ENCODE measurements around the gene HOXC5. TPM values are rescaled to one million over a fixed set of nuclear protein-coding genes. Genes with fewer than 3 reads are reported as not detected.

Gene HOXC5
- total RNA-seq, 2 experiments from 2014 or later, result not detected

GRCh38 chr12:53984901-53985691, 47.8 kb upstream of the HOXC5 start, which contains the start of gene HOXC10:
HOXC10 (plus strand) TSS chr12:53985146; CDS start chr12:53985260, 114 bp downstream.
- intact Hi-C loops (cut with DNase I, micrococcal nuclease), result loop anchor here (1.0 to 5.0 kb wide), 3 partner anchors 33 to 216 kb away; partner anchors contain the start of gene HOXC12 (in 1 of the 2)
- peak; percentile 62 for ATAC-seq (ENCODE audit: poor library complexity)
- ChIA-PET CTCF (interaction anchor here (0.7 to 2.9 kb wide), 8 partner anchors 13 to 275 kb away, joined by 3 to 11 read pairs (median 4); no protein-coding TSS in a partner anchor), POLR2A (no interaction called here)
- Histone ChIP-seq H3K27ac (ENCODE audit: low read depth in 1 of 2, low read length in 2 of 2) (no peak within 1 kb of the TSS), H3K4me1 (ENCODE audit: insufficient read depth, low read length) (peaks cover 45% of the 10 kb centered on the region), H3K27me3 (ENCODE audit: control insufficient read depth in 1 of 2, insufficient read depth in 2 of 2, low read length in 2 of 2) (peaks cover 89 to 98% of the 10 kb centered on the region in 2 experiments), H3K4me3 (ENCODE audit: low read length) (peak within 1 kb of the TSS; percentile 4), H3K9me3 (ENCODE audit: control insufficient read depth in 1 of 2, insufficient read depth in 1 of 2, low read length in 2 of 2) (peaks cover 11 to 45% of the 10 kb centered on the region in 2 experiments), H3K36me3 (ENCODE audit: insufficient read depth, low read length) (no peaks in the 10 kb centered on the region)
- peaks cover 28% of the 10 kb centered on the region for H3K4me1 Mint-ChIP-seq (ENCODE audit: low read depth)
- DNase-seq, result peak in 13 of 14 experiments; percentile 33 to 84 (median 64)
- H3K27me3 Mint-ChIP-seq, result peaks cover 95% of the 10 kb centered on the region
- no peaks in the 10 kb centered on the region for H3K9me3 Mint-ChIP-seq
- H3K4me3 Mint-ChIP-seq, result peak within 1 kb of the TSS; percentile 82
- H3K27ac Mint-ChIP-seq, result peak within 1 kb of the TSS; percentile 47
- H3K36me3 Mint-ChIP-seq (ENCODE audit: low read depth), result no peaks in the 10 kb centered on the region
- no peak for TF ChIP-seq CTCF (IDR thresholded peaks at IDR 0.05)

GRCh38 chr12:53985692-53985993, 47.2 kb upstream of the HOXC5 start:
- Mint-ChIP-seq H3K27ac (no peak overlapping the region), H3K27me3 (peaks cover 95% of the 10 kb centered on the region), H3K9me3 (no peaks in the 10 kb centered on the region), H3K4me3 (peak overlapping the region; percentile 82), H3K36me3 (ENCODE audit: low read depth) (no peaks in the 10 kb centered on the region), H3K4me1 (ENCODE audit: low read depth) (peaks cover 32% of the 10 kb centered on the region)
- TF ChIP-seq CTCF (IDR thresholded peaks at IDR 0.05), result no peak
- H3K4me1 ChIP-seq (ENCODE audit: insufficient read depth, low read length), result peaks cover 48% of the 10 kb centered on the region
- H3K27me3 ChIP-seq (ENCODE audit: control insufficient read depth in 1 of 2, insufficient read depth in 2 of 2, low read length in 2 of 2), result peaks cover 92 to 98% of the 10 kb centered on the region in 2 experiments
- ChIA-PET CTCF (interaction anchor here (0.7 to 2.9 kb wide), 7 partner anchors 12 to 274 kb away, joined by 3 to 11 read pairs (median 4); no protein-coding TSS in a partner anchor), POLR2A (interaction anchor here (0.9 kb wide), 1 partner anchor 10 kb away, joined by 3 read pairs; no protein-coding TSS in a partner anchor)
- peaks cover 11 to 48% of the 10 kb centered on the region in 2 experiments for H3K9me3 ChIP-seq (ENCODE audit: control insufficient read depth in 1 of 2, insufficient read depth in 1 of 2, low read length in 2 of 2)
- H3K36me3 ChIP-seq (ENCODE audit: insufficient read depth, low read length), result no peaks in the 10 kb centered on the region
- DNase-seq, result no peak
- no peak overlapping the region for H3K27ac ChIP-seq (ENCODE audit: low read depth in 1 of 2, low read length in 2 of 2)
- intact Hi-C loops (cut with DNase I, micrococcal nuclease), result loop anchor here (1.0 to 5.0 kb wide), 3 partner anchors 33 to 216 kb away; partner anchors contain the start of gene HOXC12 (in 1 of the 2)
- peak overlapping the region; percentile 4 for H3K4me3 ChIP-seq (ENCODE audit: low read length)
- no peak for ATAC-seq (ENCODE audit: poor library complexity)

GRCh38 chr12:53985994-53986685, 46.7 kb upstream of the HOXC5 start:
- ATAC-seq (ENCODE audit: poor library complexity), result peak; percentile 36
- Histone ChIP-seq H3K4me3 (ENCODE audit: low read length) (peak overlapping the region; percentile 4), H3K27ac (ENCODE audit: low read depth in 1 of 2, low read length in 2 of 2) (no peak overlapping the region), H3K27me3 (ENCODE audit: control insufficient read depth in 1 of 2, insufficient read depth in 2 of 2, low read length in 2 of 2) (peaks cover 92 to 98% of the 10 kb centered on the region in 2 experiments), H3K9me3 (ENCODE audit: control insufficient read depth in 1 of 2, insufficient read depth in 1 of 2, low read length in 2 of 2) (peaks cover 11 to 53% of the 10 kb centered on the region in 2 experiments), H3K4me1 (ENCODE audit: insufficient read depth, low read length) (peaks cover 47% of the 10 kb centered on the region), H3K36me3 (ENCODE audit: insufficient read depth, low read length) (no peaks in the 10 kb centered on the region)
- ChIA-PET POLR2A (interaction anchor here (0.9 kb wide), 1 partner anchor 10 kb away, joined by 3 read pairs; no protein-coding TSS in a partner anchor), CTCF (interaction anchor here (0.9 to 2.9 kb wide), 6 partner anchors 12 to 221 kb away, joined by 3 to 11 read pairs (median 4); no protein-coding TSS in a partner anchor)
- H3K36me3 Mint-ChIP-seq (ENCODE audit: low read depth), result no peaks in the 10 kb centered on the region
- H3K9me3 Mint-ChIP-seq, result no peaks in the 10 kb centered on the region
- intact Hi-C loops (cut with DNase I, micrococcal nuclease), result loop anchor here (1.0 to 5.0 kb wide), 3 partner anchors 34 to 215 kb away; partner anchors contain the start of gene HOXC12 (in 1 of the 2)
- no peak overlapping the region for H3K27ac Mint-ChIP-seq
- H3K4me3 Mint-ChIP-seq, result peak overlapping the region; percentile 50
- DNase-seq, result peak in 2 of 14 experiments; percentile 50 to 56
- peaks cover 32% of the 10 kb centered on the region for H3K4me1 Mint-ChIP-seq (ENCODE audit: low read depth)
- H3K27me3 Mint-ChIP-seq, result peaks cover 95% of the 10 kb centered on the region
- no peak for TF ChIP-seq CTCF (IDR thresholded peaks at IDR 0.05)
